Activated T-cell treated with anti-CD3 and anti-CD28 coated beads for 24 hours (primary cell): ENCODE measurements around the gene COCH.
"Not testable (repeated sequence)": the region's sequence is repeated elsewhere in the genome, so short reads cannot be mapped to it uniquely, and the experiment has no call there.

Experiments used
- DNase-seq: peaks from one replicate; pipeline ENCODE4 v3.0.0-alpha.2; 2020; ENCODE audit warnings: low read depth

Gene COCH

GRCh38 chr14:30928462-30928861 lies 54.1 kb downstream of the COCH start:
- DNase-seq, result no peak

DNA sequence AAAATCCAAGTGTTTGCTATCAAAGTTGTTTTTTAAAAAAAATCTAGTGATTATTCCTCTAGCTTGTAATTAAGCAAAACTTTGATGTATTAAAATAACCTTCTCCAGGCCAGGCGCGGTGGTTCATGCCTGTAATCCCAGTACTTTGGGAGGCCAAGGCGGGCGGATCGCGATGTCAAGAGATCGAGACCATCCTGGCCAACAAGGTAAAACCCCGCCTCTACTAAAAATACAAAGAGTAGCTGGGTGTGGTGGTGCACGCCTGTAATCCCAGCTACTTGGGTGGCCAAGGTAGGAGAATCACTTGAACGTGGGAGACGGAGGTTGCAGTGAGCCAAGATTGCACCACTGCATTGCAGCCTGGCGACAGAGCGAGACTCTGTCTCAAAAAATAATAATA lies 59.6 kb downstream of the COCH start:
- DNase-seq, result not testable (repeated sequence)

DNA sequence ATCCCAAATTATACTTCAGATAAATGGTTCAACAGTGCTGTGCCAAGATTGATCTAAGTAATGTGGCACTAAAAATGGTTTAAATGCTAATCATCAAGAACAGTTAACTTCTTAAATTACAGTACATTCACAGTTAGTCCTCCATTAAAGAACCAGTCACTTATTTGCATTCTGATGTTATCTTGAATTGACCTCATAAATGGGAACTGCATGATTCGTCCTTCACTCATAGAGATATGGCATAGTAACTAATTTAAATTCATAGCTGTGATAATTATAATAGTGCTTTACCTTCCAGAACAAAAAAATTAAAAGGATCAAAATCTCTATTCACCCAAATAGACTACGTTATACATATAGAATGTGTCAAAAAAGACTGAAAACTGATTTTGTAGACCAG lies 61.1 kb downstream of the COCH start:
- no peak for DNase-seq

DNA sequence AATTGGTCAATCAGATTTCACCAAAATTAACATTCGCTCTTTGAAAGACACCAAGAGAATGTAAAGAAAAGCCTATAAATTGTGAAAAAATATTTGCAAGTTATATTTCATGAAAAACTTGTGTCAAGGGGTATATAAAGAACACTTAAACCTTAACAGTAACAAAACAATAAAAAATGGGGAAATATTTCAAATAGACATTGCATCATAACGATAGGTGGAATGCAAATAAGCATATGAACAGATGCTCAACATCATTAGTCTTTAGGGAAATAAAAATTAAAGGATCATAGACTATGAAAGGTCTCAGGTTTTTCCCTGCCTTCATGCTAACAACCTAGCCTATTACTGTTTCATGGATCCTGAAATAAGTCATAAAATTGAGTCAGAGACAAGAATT lies 64.3 kb downstream of the COCH start:
- no peak for DNase-seq
